H1 (cell line): ENCODE data around the gene CST1. TPM values are rescaled to one million over a fixed set of nuclear protein-coding genes. Genes with fewer than 3 reads are reported as not detected.

Experiments
- CTCF ChIA-PET: fragments of 300-600 bp; sonication (Branson Sonifier 250); formaldehyde crosslinking; loops from one replicate; lab custom pipeline; 2021; ENCODE audit not compliant: partially characterized antibody; lab: Charles Lee
- POLR2A ChIA-PET: fragments of 300-600 bp; sonication (Branson Sonifier 250); formaldehyde crosslinking; loops from one replicate; lab custom pipeline; 2021; ENCODE audit warnings: inconsistent platforms; ENCODE audit not compliant: partially characterized antibody; lab: Charles Lee
- DNase-seq, 2 experiments: peaks; one replicate each; pipeline versions ENCODE4 v3.0.0 to v3.0.0-alpha.2; 2010 to 2022; ENCODE audit warnings: low spot score in 2 of 2, low read depth in 1 of 2, mixed read lengths in 1 of 2
- FAIRE-seq: peaks from 2 replicates; lab custom pipeline; 2011; peaks lifted over from hg19 to GRCh38; lab: Jason Lieb, UNC
- H2AFZ ChIP-seq: 2 replicates; pipeline ENCODE4 v1.8.1; 2012; ENCODE audit warnings: low read length, inconsistent platforms
- H2AK5ac ChIP-seq: 2 replicates; pipeline ENCODE4 v1.6.1; 2013; ENCODE audit warnings: low read depth, low read length
- H2BK120ac ChIP-seq: replicated peaks from 2 replicates; pipeline ENCODE3; 2013; ENCODE audit warnings: low read depth, low read length, inconsistent platforms
- H2BK12ac ChIP-seq: 2 replicates; pipeline ENCODE4 v1.6.1; 2013; ENCODE audit warnings: low read depth, low read length
- H2BK15ac ChIP-seq: 2 replicates; pipeline ENCODE4 v1.6.1; 2013; ENCODE audit warnings: low read length
- H2BK20ac ChIP-seq: 2 replicates; pipeline ENCODE4 v1.6.1; 2013; ENCODE audit warnings: low read length
- H2BK5ac ChIP-seq: 2 replicates; pipeline ENCODE4 v1.6.1; 2013; ENCODE audit warnings: low read depth, low read length
- H3K14ac ChIP-seq: 2 replicates; pipeline ENCODE4 v1.6.1; 2013; ENCODE audit warnings: inconsistent platforms; ENCODE audit not compliant: insufficient read length
- H3K18ac ChIP-seq: 2 replicates; pipeline ENCODE4 v1.6.1; 2013; ENCODE audit warnings: low read length; ENCODE audit errors: extremely low read depth
- H3K23ac ChIP-seq: 2 replicates; pipeline ENCODE4 v1.6.1; 2013; ENCODE audit warnings: inconsistent platforms; ENCODE audit not compliant: insufficient read length
- H3K23me2 ChIP-seq: 2 replicates; pipeline ENCODE4 v1.6.1; 2013; ENCODE audit warnings: low read depth, low read length
- H3K27ac ChIP-seq: 2 replicates; pipeline ENCODE4 v1.6.1; 2011; ENCODE audit warnings: low read depth, low read length, inconsistent platforms
- H3K27me3 ChIP-seq, 4 experiments: replicated peaks in 1 of 4; 1 replicate in 1 of 4; 2 replicates in 3 of 4; pipeline versions ENCODE4 v1.6.1 to v1.8.1; 2011 to 2013; ENCODE audit warnings: low read length in 3 of 4, mild to moderate bottlenecking in 3 of 4, inconsistent platforms in 2 of 4, mixed read lengths in 2 of 4, moderate library complexity in 1 of 4; ENCODE audit not compliant: control insufficient read depth in 3 of 4, insufficient read depth in 3 of 4; ENCODE audit errors: extremely low read depth in 1 of 4
- H3K36me3 ChIP-seq, 4 experiments: 2 replicates each; pipeline versions ENCODE4 v1.6.1 to v1.8.1; 2011 to 2013; ENCODE audit warnings: mild to moderate bottlenecking in 4 of 4, low read length in 3 of 4, moderate library complexity in 2 of 4, control low read depth in 1 of 4, inconsistent platforms in 1 of 4; ENCODE audit not compliant: insufficient read depth in 4 of 4, control insufficient read depth in 2 of 4
- H3K4ac ChIP-seq: replicated peaks from 2 replicates; pipeline ENCODE3; 2013; ENCODE audit warnings: low read length, low read depth, mixed read lengths, inconsistent platforms; ENCODE audit not compliant: insufficient read length
- H3K4me1 ChIP-seq, 4 experiments: replicated peaks in 1 of 4; 1 replicate in 1 of 4; 2 replicates in 3 of 4; pipeline versions ENCODE4 v1.6.1 to v1.8.1; 2011 to 2013; ENCODE audit warnings: low read length in 3 of 4, inconsistent platforms in 2 of 4, mixed read lengths in 1 of 4; ENCODE audit not compliant: insufficient read depth in 4 of 4, control insufficient read depth in 3 of 4
- H3K4me2 ChIP-seq, 2 experiments: 2 replicates each; pipeline versions ENCODE4 v1.6.1 to v1.8.1; 2011 to 2013; ENCODE audit warnings: low read depth in 2 of 2, low read length in 2 of 2, control low read depth in 1 of 2, inconsistent platforms in 1 of 2, mild to moderate bottlenecking in 1 of 2; ENCODE audit not compliant: insufficient read depth in 1 of 2
- H3K4me3 ChIP-seq, 4 experiments: fragments of 200-600, 300-600 bp in 1 of 4; sonication (generic), shearing (Covaris generic), sonication (Bioruptor Twin) in 1 of 4; 2 replicates each; pipeline versions ENCODE4 v1.5.1 to v1.8.1; 2011 to 2016; ENCODE audit warnings: low read length in 4 of 4, low read depth in 3 of 4, control low read depth in 2 of 4, inconsistent platforms in 2 of 4, mild to moderate bottlenecking in 2 of 4, mixed read lengths in 1 of 4, moderate library complexity in 1 of 4; ENCODE audit not compliant: insufficient read depth in 2 of 4; ENCODE audit errors: extremely low read depth in 1 of 4
- H3K56ac ChIP-seq: replicated peaks from 2 replicates; pipeline ENCODE3; 2013; ENCODE audit warnings: low read depth, mild to moderate bottlenecking, mixed read lengths, low read length, inconsistent platforms; ENCODE audit not compliant: insufficient read length
- H3K79me1 ChIP-seq: 2 replicates; pipeline ENCODE4 v1.6.1; 2013; ENCODE audit warnings: low read depth, low read length, control low read depth
- H3K79me2 ChIP-seq, 2 experiments: 2 replicates each; pipeline versions ENCODE4 v1.6.1 to v1.8.1; 2012 to 2013; ENCODE audit warnings: low read length in 2 of 2, mild to moderate bottlenecking in 2 of 2, inconsistent platforms in 1 of 2; ENCODE audit not compliant: insufficient read depth in 2 of 2, control insufficient read depth in 1 of 2
- H3K9ac ChIP-seq, 4 experiments: replicated peaks in 1 of 4; 1 replicate in 1 of 4; 2 replicates in 3 of 4; pipeline versions ENCODE4 v1.6.1 to v1.8.1; 2011 to 2013; ENCODE audit warnings: low read depth in 3 of 4, low read length in 3 of 4, control low read depth in 2 of 4, mild to moderate bottlenecking in 2 of 4, moderate library complexity in 2 of 4, inconsistent platforms in 1 of 4; ENCODE audit errors: extremely low read depth in 1 of 4
- H3K9me3 ChIP-seq, 2 experiments: 2 replicates each; pipeline versions ENCODE4 v1.6.1 to v1.8.1; 2012 to 2013; ENCODE audit warnings: mild to moderate bottlenecking in 2 of 2, moderate library complexity in 2 of 2, control low read depth in 1 of 2, inconsistent platforms in 1 of 2, low read depth in 1 of 2, low read length in 1 of 2, mixed read lengths in 1 of 2; ENCODE audit not compliant: insufficient read depth in 2 of 2
- H4K20me1 ChIP-seq, 2 experiments: replicated peaks in 1 of 2; 2 replicates each; pipeline versions ENCODE3 to v1.8.1; 2011 to 2013; ENCODE audit warnings: inconsistent platforms in 2 of 2, low read length in 2 of 2, mild to moderate bottlenecking in 1 of 2; ENCODE audit not compliant: insufficient read depth in 2 of 2, control insufficient read depth in 1 of 2
- H4K5ac ChIP-seq: 2 replicates; pipeline ENCODE4 v1.6.1; 2013; ENCODE audit warnings: low read length, low read depth, mixed read lengths, inconsistent platforms; ENCODE audit not compliant: insufficient read length
- H4K8ac ChIP-seq: 2 replicates; pipeline ENCODE4 v1.8.0; 2013; ENCODE audit warnings: mild to moderate bottlenecking, moderate library complexity, low read length, inconsistent platforms; ENCODE audit not compliant: insufficient read depth; ENCODE audit errors: extremely low read depth
- H4K91ac ChIP-seq: replicated peaks from 2 replicates; pipeline ENCODE3; 2013; ENCODE audit warnings: low read length, mixed read lengths, inconsistent platforms; ENCODE audit not compliant: insufficient read length
- MAFK ChIP-seq: IDR thresholded peaks from 2 replicates; pipeline ENCODE4 v1.6.1; 2012; ENCODE audit warnings: low read depth, mild to moderate bottlenecking, improper control_type of control experiment, low read length
- SAP30 ChIP-seq: fragments of 300-600 bp; sonication (generic); IDR thresholded peaks from 2 replicates; pipeline ENCODE4 v1.7.1; 2012; ENCODE audit warnings: low read length, moderate library complexity, mild to moderate bottlenecking, inconsistent platforms; ENCODE audit not compliant: insufficient read depth, insufficient replicate concordance
- SIRT6 ChIP-seq: IDR thresholded peaks from one replicate; pipeline ENCODE4 v1.7.1; 2012; ENCODE audit warnings: low read length, inconsistent platforms
- YY1 ChIP-seq: IDR thresholded peaks from 2 replicates; pipeline ENCODE4 v1.6.1; 2011; ENCODE audit warnings: low read depth, mild to moderate bottlenecking, low read length
- ZNF274 ChIP-seq: IDR thresholded peaks from 2 replicates; pipeline ENCODE4 v1.7.0; 2012; ENCODE audit warnings: low read length, borderline replicate concordance; ENCODE audit errors: extremely low read depth
- WGBS, 2 experiments: shearing (Covaris generic) in 1 of 2; methylation state at CpG; one replicate each; pipeline versions ENCODE4 v1.1.6 to v1.1.7; 2013 to 2015; ENCODE audit warnings: low lambda C conversion rate in 2 of 2, mixed read lengths in 2 of 2, inconsistent platforms in 1 of 2, low coverage in 1 of 2, missing lambda C conversion rate in 1 of 2; ENCODE audit not compliant: insufficient replicate concordance in 2 of 2, insufficient coverage in 1 of 2, insufficient read length in 1 of 2; ENCODE audit errors: extremely low coverage in 1 of 2, missing lambda C conversion rate in 1 of 2; 5-methylcytosine and 5-hydroxymethylcytosine counted together
- polyA plus RNA-seq, 7 experiments: library from polyadenylated mRNA; depleted of rRNA in 3 of 7; stranded (reverse) in 5 of 7; unstranded in 2 of 7; fragments of >200 nt in 5 of 7; fragments of 200-250 nt in 2 of 7; gene quantifications; 1 replicate in 5 of 7; 2 replicates in 1 of 7; 4 replicates in 1 of 7; pipeline versions ENCODE4 v1.2.1 to v1.2.3, GENCODE V29; 2011 to 2013; ENCODE audit warnings: missing spikeins in 2 of 7, mixed read lengths in 2 of 7
- total RNA-seq: library from RNA; stranded (reverse); fragmentation: NEBNext Ultra II Directional; extraction: Animal tissue kit (Norgen Biotek cat#: 25700); gene quantifications from 2 replicates; pipeline ENCODE4 v1.2.1, GENCODE V29; 2021
- TF ChIP-seq, protein P1 (sequence below): IDR thresholded peaks from 2 replicates; pipeline ENCODE4 v1.6.1; 2012; ENCODE audit warnings: low read length, inconsistent platforms

Gene CST1
- total and polyA plus RNA-seq, 2 of the 8 experiments (the other 6 are each of a cell fraction or from before 2014, with no cell fraction given) = 2.3 to 2.9 TPM

DNA sequence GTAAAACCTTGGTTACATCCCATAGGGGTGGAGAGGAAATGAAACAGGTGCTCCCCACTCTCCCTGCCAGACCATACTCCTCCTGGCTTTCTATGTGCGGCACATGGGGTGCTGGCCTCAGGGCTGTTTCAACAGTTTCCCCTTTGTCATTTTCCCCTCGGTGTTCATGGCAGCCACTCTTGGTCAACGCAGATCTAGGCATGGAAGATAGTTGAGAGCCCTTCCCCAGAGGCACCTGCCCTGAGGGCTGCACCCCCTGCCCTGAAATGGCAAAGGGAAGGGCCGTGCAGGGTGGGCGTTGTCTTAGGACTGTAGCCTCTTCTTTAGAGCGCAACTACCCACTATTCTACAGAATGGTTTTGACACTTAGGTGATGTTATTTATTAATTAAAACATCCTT, 4.4 kb downstream of the CST1 start:
- Histone ChIP-seq H3K9ac (no peak overlapping the region), H3K4me3 (no peak overlapping the region), H4K20me1 (no peaks in the 10 kb centered on the region), H4K8ac (no peak overlapping the region), H3K4me2 (no peak overlapping the region), H3K23me2 (no peaks in the 10 kb centered on the region), H3K4ac (no peak overlapping the region), H4K5ac (no peak overlapping the region), H3K23ac (no peak overlapping the region), H3K27ac (no peak overlapping the region), H3K4me1 (peaks cover 0 to 3% (median 0%) of the 10 kb centered on the region in 4 experiments; a peak in 2 of 7 replicates), H2BK15ac (no peak overlapping the region), H3K18ac (no peak overlapping the region), H2BK20ac (no peak overlapping the region), H3K14ac (no peak overlapping the region), H3K9me3 (no peaks in the 10 kb centered on the region), H2BK120ac (no peak overlapping the region), H3K79me1 (no peaks in the 10 kb centered on the region), H2AK5ac (no peak overlapping the region), H4K91ac (no peak overlapping the region), H3K56ac (no peak overlapping the region), H3K27me3 (no peaks in the 10 kb centered on the region; a peak in 1 of 7 replicates), H2AFZ (no peak overlapping the region), H3K36me3 (no peaks in the 10 kb centered on the region), H2BK5ac (no peak overlapping the region), H2BK12ac (no peak overlapping the region), H3K79me2 (no peaks in the 10 kb centered on the region)
- FAIRE-seq = no peak
- TF ChIP-seq MAFK (no peak), SIRT6 (no peak), ZNF274 (no peak), YY1 (no peak), SAP30 (no peak)
- TF ChIP-seq, protein P1, sequence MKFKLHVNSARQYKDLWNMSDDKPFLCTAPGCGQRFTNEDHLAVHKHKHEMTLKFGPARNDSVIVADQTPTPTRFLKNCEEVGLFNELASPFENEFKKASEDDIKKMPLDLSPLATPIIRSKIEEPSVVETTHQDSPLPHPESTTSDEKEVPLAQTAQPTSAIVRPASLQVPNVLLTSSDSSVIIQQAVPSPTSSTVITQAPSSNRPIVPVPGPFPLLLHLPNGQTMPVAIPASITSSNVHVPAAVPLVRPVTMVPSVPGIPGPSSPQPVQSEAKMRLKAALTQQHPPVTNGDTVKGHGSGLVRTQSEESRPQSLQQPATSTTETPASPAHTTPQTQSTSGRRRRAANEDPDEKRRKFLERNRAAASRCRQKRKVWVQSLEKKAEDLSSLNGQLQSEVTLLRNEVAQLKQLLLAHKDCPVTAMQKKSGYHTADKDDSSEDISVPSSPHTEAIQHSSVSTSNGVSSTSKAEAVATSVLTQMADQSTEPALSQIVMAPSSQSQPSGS = no peak
- POLR2A ChIA-PET = no interaction called here
- 55% methylated on average over 5 of the region's 6 CpGs; no CpG with 5 or more reads in 1 of the 2 experiments for WGBS, 2 experiments
- CTCF ChIA-PET = no interaction called here
- no peak for DNase-seq
